GM18868 (cell line): ENCODE results near the gene PGAP3.
"Not testable (repeated sequence)": the region's sequence is repeated elsewhere in the genome, so short reads cannot be mapped to it uniquely, and the experiment has no call there.

Experiments used
- ATAC-seq: cut with Tn5 transposase; IDR thresholded peaks from one replicate; pipeline ENCODE4 v1.9.1; 2021; ENCODE audit warnings: mild to moderate bottlenecking, moderate library complexity; ENCODE audit not compliant: unreplicated experiment

PGAP3 gene, protein sequence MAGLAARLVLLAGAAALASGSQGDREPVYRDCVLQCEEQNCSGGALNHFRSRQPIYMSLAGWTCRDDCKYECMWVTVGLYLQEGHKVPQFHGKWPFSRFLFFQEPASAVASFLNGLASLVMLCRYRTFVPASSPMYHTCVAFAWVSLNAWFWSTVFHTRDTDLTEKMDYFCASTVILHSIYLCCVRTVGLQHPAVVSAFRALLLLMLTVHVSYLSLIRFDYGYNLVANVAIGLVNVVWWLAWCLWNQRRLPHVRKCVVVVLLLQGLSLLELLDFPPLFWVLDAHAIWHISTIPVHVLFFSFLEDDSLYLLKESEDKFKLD

GRCh38 chr17:39687546-39688474, at the start of gene PGAP3:
PGAP3 (minus strand) TSS chr17:39688057; CDS start chr17:39688014, 43 bp downstream.
- peak; percentile 90 for ATAC-seq

- no peak for ATAC-seq
These were observed 49.4 kb upstream of the PGAP3 start for GRCh38 chr17:39737206-39737759.

- ATAC-seq: no peak
These were observed 48.7 kb upstream of the PGAP3 start for GRCh38 chr17:39736319-39737165.

DNA sequence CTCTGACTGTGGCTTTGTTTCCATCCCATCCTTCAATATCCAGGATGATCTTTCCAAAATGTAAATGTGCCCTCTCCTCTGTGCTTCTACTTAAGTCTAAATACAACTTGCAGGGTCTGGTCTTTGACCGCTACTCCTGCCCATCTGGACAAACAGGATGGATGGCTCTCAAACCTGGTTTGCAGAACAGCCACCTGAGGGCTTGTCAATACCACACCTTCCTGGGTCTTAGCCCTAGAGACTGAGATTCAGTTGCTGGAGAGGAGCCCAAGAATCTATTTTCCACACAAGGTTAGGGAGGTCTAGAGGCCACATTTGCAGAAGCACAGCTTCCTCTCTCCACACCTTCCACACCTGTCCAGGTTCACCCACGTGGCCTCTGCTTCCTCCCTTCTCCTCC, 48.0 kb upstream of the PGAP3 start:
- ATAC-seq: no peak

DNA sequence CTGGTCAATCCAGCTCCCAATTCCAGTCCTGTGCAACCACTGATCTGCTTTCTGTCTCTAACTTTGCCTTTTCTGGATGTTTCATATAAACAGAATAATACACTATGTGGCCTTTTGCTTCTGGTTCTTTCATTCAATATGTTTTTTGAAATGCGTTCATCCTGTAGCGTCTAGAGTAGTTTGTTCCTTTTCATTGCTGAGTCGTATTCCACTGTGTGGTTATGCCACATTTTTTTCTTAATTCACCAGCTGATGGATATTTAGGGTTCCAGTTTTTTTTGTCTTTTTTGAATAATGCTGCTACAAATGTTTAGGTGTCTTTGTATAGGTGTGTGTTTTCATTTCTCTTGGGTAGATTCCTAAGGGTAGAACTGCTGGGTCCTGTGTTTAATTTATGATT, 44.7 kb upstream of the PGAP3 start:
- ATAC-seq: no peak

- peak; percentile 85 for ATAC-seq
These were observed 42.5 kb upstream of the PGAP3 start, which contains the start of gene MIEN1 for GRCh38 chr17:39730095-39730921. MIEN1 (minus strand) TSS chr17:39730532; CDS start chr17:39730495, 37 bp downstream.

DNA sequence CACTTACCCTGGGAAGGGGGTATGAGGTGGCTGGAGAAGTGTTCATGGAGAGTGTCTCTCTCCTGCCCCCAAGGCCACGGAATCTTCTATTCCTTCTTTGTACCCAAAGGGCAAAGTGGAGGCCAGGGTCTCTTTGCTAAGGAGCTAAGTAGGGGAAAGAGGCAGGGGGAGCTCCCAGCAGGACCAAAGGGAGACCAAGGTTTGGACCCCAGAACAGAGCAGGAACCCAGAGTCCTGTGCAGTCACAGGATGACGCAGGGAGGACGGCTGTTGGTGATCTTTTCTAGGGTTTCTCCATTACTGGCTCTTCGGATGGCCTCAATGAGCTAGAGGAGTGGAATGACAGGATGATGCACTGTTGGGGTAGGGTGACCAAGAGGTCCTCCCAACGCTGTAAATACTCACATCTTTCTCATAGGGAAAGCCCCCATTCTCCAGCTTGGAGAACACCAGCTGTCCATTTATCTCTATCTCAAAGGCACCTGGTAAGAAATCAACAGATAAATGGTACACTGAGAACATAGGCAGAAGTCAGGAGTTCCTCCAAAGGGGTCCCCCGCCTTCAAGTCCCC, 41.5 kb upstream of the PGAP3 start:
- no peak for ATAC-seq

- ATAC-seq: no peak
These were observed 39.7 kb upstream of the PGAP3 start for GRCh38 chr17:39727556-39727955.

- ATAC-seq: no peak
These were observed 38.8 kb upstream of the PGAP3 start for GRCh38 chr17:39726617-39727016.

GRCh38 chr17:39725923-39726322, 38.1 kb upstream of the PGAP3 start:
- ATAC-seq: not testable (repeated sequence)

- ATAC-seq: no peak
These were observed 36.9 kb upstream of the PGAP3 start for GRCh38 chr17:39724731-39725130.

DNA sequence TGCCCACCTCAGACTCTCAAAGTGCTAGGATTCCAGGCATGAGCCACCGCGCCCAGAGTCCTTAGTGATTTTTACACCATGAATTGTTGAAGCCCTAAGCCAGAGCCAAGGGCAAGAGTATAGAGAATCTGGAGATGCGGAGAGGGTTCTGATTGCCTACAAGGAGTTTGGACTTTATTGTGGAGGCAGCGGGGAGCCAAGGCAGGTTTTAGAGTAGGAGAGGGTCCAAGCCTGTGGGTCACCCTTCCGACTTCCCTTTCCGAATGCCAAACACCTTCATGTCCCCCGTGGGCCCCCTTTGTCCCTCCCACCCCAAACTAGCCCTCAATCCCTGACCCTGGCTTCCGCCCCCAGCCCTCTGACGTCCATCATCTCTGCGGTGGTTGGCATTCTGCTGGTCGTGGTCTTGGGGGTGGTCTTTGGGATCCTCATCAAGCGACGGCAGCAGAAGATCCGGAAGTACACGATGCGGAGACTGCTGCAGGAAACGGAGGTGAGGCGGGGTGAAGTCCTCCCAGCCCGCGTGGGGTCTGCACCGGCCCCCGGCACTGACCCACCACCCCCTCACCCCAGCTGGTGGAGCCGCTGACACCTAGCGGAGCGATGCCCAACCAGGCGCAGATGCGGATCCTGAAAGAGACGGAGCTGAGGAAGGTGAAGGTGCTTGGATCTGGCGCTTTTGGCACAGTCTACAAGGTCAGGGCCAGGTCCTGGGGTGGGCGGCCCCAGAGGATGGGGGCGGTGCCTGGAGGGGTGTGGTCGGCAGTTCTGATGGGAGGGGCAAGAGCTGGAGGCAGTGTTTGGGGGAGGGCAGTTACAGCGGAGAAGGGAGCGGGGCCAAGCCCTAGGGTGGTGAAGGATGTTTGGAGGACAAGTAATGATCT, 35.4 kb upstream of the PGAP3 start:
- ATAC-seq: no peak

- no peak for ATAC-seq
These were observed 34.2 kb upstream of the PGAP3 start for GRCh38 chr17:39722104-39722503.

- ATAC-seq: no peak
These were observed 31.9 kb upstream of the PGAP3 start for GRCh38 chr17:39719563-39720355.

DNA sequence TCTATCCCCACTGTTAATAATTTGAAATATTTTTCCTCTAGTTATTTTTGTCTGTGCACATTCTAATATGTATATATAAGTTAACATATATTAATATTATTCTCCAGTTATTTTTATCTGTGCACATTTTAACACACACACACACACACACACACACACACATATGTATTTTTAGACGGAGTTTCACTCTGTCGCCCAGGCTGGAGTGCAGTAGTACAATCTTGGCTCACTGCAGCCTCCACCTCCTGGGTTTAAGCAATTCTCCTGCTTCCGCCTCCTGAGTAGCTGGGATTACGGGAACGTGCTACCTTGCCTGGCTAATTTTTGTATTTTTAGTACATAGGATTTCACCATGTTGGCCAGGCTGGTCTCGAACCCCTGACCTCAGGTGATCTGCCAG, 29.8 kb upstream of the PGAP3 start:
- no peak for ATAC-seq

DNA sequence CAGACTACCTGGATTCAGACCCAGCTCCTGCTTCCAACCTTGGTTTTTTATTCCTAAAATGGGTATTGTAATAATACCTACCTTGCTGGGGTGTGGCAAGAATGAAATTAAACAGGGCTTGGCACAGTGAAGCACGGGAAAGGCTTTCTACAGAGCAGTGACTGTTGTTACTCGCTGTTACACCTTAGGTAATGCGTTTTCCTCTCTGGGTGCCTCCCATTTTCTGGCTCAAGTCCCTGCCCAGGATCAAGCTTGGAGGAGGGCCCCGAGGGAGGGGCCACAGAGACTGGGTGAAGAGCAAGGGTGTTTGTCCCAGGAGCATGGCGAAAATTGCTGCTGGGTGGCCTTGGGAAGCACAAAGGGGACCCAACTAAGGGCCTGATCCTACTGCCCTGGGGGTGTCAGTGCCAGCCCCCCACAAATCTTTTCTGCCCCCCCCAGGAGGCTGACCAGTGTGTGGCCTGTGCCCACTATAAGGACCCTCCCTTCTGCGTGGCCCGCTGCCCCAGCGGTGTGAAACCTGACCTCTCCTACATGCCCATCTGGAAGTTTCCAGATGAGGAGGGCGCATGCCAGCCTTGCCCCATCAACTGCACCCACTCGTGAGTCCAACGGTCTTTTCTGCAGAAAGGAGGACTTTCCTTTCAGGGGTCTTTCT, 29.2 kb upstream of the PGAP3 start:
- no peak for ATAC-seq
